Brain microvascular endothelial cell (primary cell): Measurements from ENCODE around the gene RRP8.

Experiments
- DNase-seq: peaks from one replicate; pipeline ENCODE4 v3.0.0-alpha.2; 2020
- H3K27ac ChIP-seq: fragments of 250-450 bp; sonication (Bioruptor Pico); 2 replicates; pipeline ENCODE4 v1.5.1; 2020; ENCODE audit warnings: mild to moderate bottlenecking, moderate library complexity
- H3K27me3 ChIP-seq: fragments of 250-450 bp; sonication (Bioruptor Pico); replicated peaks from 2 replicates; pipeline ENCODE4 v1.5.1; 2020; ENCODE audit warnings: mild to moderate bottlenecking
- H3K36me3 ChIP-seq: fragments of 250-450 bp; sonication (Bioruptor Pico); replicated peaks from 2 replicates; pipeline ENCODE4 v1.5.1; 2020; ENCODE audit warnings: mild to moderate bottlenecking
- H3K4me3 ChIP-seq: 2 replicates; pipeline ENCODE4 v1.5.1; 2011; ENCODE audit warnings: low read depth, mild to moderate bottlenecking, control low read depth, low read length, moderate library complexity
- in situ Hi-C: cut with HindIII; loops from 2 replicates; pipeline ENCODE4 v1.10.0; 2017; ENCODE audit warnings: low sequenced_read_pairs, low pct_ligation_motif_present
- TF ChIP-seq, protein P1 (sequence below): IDR thresholded peaks from 2 replicates; pipeline ENCODE4 v1.5.1; 2011; ENCODE audit warnings: low read depth, mild to moderate bottlenecking, moderate library complexity, low read length, control low read depth, inconsistent platforms; ENCODE audit errors: missing control alignments

The RRP8 gene

DNA sequence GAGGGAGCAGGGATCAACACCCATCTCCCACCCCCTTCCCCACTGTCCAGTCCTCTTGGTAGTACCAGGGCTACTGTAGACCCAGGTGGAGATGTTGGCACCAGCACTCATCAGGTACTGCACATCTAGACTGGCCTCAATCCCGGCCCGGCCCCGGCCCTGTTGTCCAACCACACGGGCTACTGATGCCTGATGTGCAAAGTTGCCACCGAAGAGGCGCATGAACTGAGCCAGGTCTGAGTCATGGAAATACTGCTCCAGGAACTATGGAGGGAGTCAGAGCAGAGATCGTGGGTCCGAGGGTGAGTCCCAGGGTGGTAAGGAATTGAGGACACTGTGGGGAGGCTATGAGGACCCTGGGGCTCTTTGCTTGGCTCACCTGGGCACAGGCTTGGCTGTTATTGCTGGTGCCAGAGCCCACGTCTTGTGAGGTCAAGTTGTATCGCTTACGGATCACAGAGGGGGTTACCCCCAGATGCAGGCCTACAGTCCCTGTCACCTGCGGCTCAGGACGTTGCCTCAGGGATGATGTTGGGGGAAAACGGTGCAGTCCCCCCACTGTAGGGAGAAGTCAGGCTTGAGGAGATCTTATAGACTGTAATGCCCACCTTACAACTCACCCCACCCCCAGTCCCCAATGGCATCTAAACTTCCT is 13.3 kb upstream of the RRP8 start:
- no peak for DNase-seq
- Histone ChIP-seq H3K4me3 (no peak overlapping the region), H3K27ac (peak overlapping the region; percentile 29), H3K36me3 (peaks cover 16% of the 10 kb centered on the region), H3K27me3 (no peaks in the 10 kb centered on the region)
- in situ Hi-C loops: no loop called here
- TF ChIP-seq, protein P1, sequence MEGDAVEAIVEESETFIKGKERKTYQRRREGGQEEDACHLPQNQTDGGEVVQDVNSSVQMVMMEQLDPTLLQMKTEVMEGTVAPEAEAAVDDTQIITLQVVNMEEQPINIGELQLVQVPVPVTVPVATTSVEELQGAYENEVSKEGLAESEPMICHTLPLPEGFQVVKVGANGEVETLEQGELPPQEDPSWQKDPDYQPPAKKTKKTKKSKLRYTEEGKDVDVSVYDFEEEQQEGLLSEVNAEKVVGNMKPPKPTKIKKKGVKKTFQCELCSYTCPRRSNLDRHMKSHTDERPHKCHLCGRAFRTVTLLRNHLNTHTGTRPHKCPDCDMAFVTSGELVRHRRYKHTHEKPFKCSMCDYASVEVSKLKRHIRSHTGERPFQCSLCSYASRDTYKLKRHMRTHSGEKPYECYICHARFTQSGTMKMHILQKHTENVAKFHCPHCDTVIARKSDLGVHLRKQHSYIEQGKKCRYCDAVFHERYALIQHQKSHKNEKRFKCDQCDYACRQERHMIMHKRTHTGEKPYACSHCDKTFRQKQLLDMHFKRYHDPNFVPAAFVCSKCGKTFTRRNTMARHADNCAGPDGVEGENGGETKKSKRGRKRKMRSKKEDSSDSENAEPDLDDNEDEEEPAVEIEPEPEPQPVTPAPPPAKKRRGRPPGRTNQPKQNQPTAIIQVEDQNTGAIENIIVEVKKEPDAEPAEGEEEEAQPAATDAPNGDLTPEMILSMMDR: no peak

DNA sequence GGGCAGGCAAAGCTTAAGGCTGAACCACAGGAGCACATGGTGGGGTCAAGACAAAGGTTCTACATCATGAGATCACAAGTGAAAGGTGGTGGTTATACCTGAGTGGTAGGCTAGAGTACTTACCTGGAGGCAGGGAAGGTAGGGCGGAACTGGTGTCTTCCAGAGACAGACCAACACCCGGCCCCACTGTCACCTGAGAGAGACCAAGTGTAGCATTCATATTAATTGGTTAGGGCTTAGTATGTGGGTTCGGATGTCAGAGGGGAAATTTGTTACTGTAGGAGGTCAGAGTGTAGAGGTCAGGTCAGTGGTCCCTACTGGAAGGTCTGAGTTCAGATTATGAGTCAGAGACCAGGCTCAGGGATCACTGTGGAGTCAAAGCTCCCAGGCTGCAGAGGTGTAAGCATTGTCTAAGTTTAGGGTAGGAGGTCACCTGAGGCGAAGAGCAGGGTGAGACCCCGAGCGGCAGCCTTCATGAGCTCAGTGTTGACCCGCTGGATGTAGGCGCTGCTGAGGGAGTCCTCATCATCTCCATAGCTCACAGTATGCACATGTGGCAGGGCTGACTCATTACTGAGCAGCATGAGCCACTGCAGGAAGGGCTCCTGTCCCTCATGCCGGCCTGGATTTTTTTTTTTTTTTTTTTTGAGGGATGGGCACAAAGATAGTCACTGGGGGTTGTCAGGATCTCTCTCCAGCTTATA is 12.6 kb upstream of the RRP8 start:
- in situ Hi-C loops: no loop called here
- Histone ChIP-seq H3K27ac (peak overlapping the region; percentile 29), H3K27me3 (no peaks in the 10 kb centered on the region), H3K36me3 (peaks cover 20% of the 10 kb centered on the region), H3K4me3 (no peak overlapping the region)
- peak; percentile 65 for DNase-seq
- TF ChIP-seq, protein P1: no peak

DNA sequence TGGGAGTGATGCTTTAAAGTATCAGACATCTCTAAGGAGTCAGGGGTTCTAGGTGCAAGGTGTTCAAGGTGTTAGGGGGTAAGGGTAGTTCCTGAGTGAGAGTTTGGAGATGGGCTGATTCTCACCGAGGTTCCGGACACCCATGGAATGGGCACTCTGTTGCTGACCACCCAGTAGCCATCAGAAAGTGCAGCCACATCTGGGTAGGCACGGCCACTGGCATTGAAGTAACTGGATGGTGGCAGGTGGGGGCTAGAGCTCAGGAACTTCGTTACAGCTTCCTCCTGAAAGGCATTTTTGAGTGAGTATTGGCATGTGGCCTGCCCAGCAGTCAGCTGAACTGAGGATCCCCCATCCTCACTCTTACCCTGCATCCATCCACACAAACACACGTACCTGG is 11.6 kb upstream of the RRP8 start:
- TF ChIP-seq, protein P1: no peak
- in situ Hi-C loops: no loop called here
- no peak for DNase-seq
- no peak overlapping the region for H3K4me3 ChIP-seq
- no peak overlapping the region for H3K27ac ChIP-seq
- peaks cover 29% of the 10 kb centered on the region for H3K36me3 ChIP-seq
- no peaks in the 10 kb centered on the region for H3K27me3 ChIP-seq

DNA sequence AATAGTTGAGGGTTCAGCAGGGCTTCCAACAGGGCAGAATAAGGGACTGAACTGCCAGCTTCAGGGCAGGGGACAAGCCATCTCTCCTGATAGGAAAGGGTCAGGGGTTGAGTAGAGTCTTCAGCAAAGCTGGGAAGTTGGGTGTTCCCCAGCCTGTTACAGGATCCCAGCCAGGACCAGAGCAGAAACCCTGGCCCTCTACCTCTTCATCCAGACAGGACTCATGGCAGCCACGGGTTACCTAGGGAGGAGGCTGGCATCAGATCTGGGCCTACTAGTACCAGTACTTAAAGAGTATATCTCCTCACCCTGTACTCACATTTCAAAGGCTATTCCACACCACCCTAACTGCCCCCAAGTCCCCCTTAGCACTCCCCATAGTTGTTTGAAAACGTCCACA is 11.0 kb upstream of the RRP8 start:
- Histone ChIP-seq H3K4me3 (no peak overlapping the region), H3K27me3 (no peaks in the 10 kb centered on the region), H3K36me3 (peaks cover 35% of the 10 kb centered on the region), H3K27ac (no peak overlapping the region)
- TF ChIP-seq, protein P1: no peak
- DNase-seq: no peak
- in situ Hi-C loops: no loop called here

DNA sequence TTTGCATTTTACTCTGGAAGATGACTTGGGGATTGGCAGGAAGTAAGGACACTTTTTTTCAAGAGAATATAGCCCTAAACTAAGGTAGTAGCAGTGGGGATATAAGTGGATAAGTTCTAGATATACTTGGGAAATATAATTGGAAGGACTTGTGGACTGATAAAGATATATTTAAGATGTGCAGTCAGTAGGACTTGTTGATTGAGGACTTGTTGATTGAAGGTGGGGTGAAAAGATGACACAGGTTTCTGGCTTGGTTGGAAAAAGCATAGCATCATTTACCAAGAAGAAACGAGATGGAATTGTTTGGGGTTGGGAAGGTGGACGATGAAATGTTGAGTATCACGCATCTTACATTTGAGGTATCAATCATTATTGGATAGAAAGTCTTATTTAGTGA is 10.1 kb upstream of the RRP8 start:
- no peak overlapping the region for H3K4me3 ChIP-seq
- DNase-seq: no peak
- TF ChIP-seq, protein P1: no peak
- in situ Hi-C loops: no loop called here
- H3K27ac ChIP-seq: no peak overlapping the region
- peaks cover 45% of the 10 kb centered on the region for H3K36me3 ChIP-seq
- H3K27me3 ChIP-seq: no peaks in the 10 kb centered on the region
